Transverse colon (tissue), 4 donors: ENCODE measurements around the gene TUBD1. TPM values are rescaled to one million over a fixed set of nuclear protein-coding genes. Genes with fewer than 3 reads are reported as not detected.
"Not testable (repeated sequence)": the region's sequence is repeated elsewhere in the genome, so short reads cannot be mapped to it uniquely, and the experiment has no call there.

Experiments used
- DNase-seq: peaks from one replicate; pipeline ENCODE4 v3.0.0-alpha.2; 2019
- H3K27ac ChIP-seq, 4 donors: fragments of 200-600 bp; sonication (generic); 2 replicates each; pipeline ENCODE4 v1.5.1; 2016 to 2018; ENCODE audit warnings: inconsistent platforms in 4 of 4
- H3K27me3 ChIP-seq: fragments of 200-600 bp; sonication (generic); 2 replicates; pipeline ENCODE4 v1.5.1; 2017; ENCODE audit warnings: inconsistent platforms
- H3K36me3 ChIP-seq, 4 donors: fragments of 200-600 bp; sonication (generic); 2 replicates each; pipeline ENCODE4 v1.5.1; 2017 to 2019; ENCODE audit warnings: inconsistent platforms in 4 of 4
- H3K4me1 ChIP-seq, 4 donors: fragments of 200-600 bp; sonication (generic); 2 replicates each; pipeline ENCODE4 v1.5.1; 2017 to 2020; ENCODE audit warnings: inconsistent platforms in 4 of 4
- H3K4me3 ChIP-seq, 4 donors: fragments of 200-600 bp; sonication (generic); 1 replicate in 1 of 4; 2 replicates in 3 of 4; pipeline versions ENCODE4 v1.5.1 to v1.6.1; 2017 to 2019; ENCODE audit warnings: inconsistent platforms in 4 of 4
- H3K9me3 ChIP-seq, 2 donors: fragments of 200-600 bp; sonication (generic); 2 replicates each; pipeline ENCODE4 v1.5.1; 2017 to 2019; ENCODE audit warnings: inconsistent platforms in 2 of 2
- CTCF ChIP-seq, 5 experiments: fragments of 200-600 bp in 3 of 5; fragments of 450-650 bp in 2 of 5; sonication (generic) in 3 of 5; IDR thresholded peaks; 1 replicate in 2 of 5; 2 replicates in 3 of 5; pipeline ENCODE4 v1.5.1; 2016 to 2017; ENCODE audit warnings: antibody characterized with exemption in 5 of 5, inconsistent platforms in 3 of 5, mild to moderate bottlenecking in 2 of 5, moderate library complexity in 1 of 5
- EP300 ChIP-seq: sonication (generic); formaldehyde crosslinking; IDR thresholded peaks from one replicate; pipeline ENCODE4 v1.6.1; 2017; ENCODE audit warnings: antibody characterized with exemption, low read depth
- POLR2A ChIP-seq: fragments of 450-650 bp; IDR thresholded peaks from one replicate; pipeline ENCODE4 v1.6.1; 2016; ENCODE audit warnings: antibody characterized with exemption, mild to moderate bottlenecking, moderate library complexity
- POLR2AphosphoS5 ChIP-seq, 3 donors: sonication (generic); formaldehyde crosslinking; IDR thresholded peaks; one replicate each; pipeline ENCODE4 v1.6.1; 2016; ENCODE audit warnings: antibody characterized with exemption in 3 of 3
- WGBS, 2 donors: methylation state at CpG; one replicate each; pipeline ENCODE4 v1.1.5; 2018; ENCODE audit warnings: low coverage in 1 of 2; 5-methylcytosine and 5-hydroxymethylcytosine counted together
- in situ Hi-C, 4 donors: fragments of 200-750 bp; cut with MboI; loops; one replicate each; pipeline versions ENCODE4 v1.15.0 to v1.15.1; 2017; ENCODE audit warnings: low sequenced_read_pairs in 3 of 4, low pct_ligation_motif_present in 1 of 4, low pct_unique_long_range_greater_than_20kb in 1 of 4
- intact Hi-C: fragments of 100-400 bp; cut with DNase I; formaldehyde crosslinking; loops from one replicate; pipeline ENCODE4 v1.15.1; 2023; ENCODE audit warnings: low total_unique reads
- total RNA-seq, 4 donors: library from RNA; depleted of rRNA; stranded (reverse); fragments of >200 nt; gene quantifications; one replicate each; pipeline ENCODE4 v1.1.0, GENCODE V29; 2016

TUBD1 gene
- total RNA-seq, 4 donors from 2014 or later = 0.80 to 13.3 (median 4.1) TPM

GRCh38 chr17:59844884-59845594 is 47.7 kb downstream of the TUBD1 start:
- Histone ChIP-seq H3K4me1 (peaks cover 29 to 81% (median 69%) of the 10 kb centered on the region in 4 donors), H3K9me3 (no peaks in the 10 kb centered on the region), H3K27me3 (no peaks in the 10 kb centered on the region), H3K27ac (peak overlapping the region; percentile 91 to 99 (median 95)), H3K4me3 (no peak overlapping the region), H3K36me3 (peaks cover 0 to 5% (median 2%) of the 10 kb centered on the region in 4 donors)
- TF ChIP-seq POLR2A (no peak), POLR2AphosphoS5 (IDR thresholded peaks at IDR 0.05) (no peak), CTCF (IDR thresholded peaks at IDR 0.05) (no peak)
- no peak for DNase-seq
- WGBS, 2 donors = 51 to 74% methylated on average over 3 of the region's 3 CpGs
- intact Hi-C loops (no loop called here), in situ Hi-C loops (no loop called here)

GRCh38 chr17:59842901-59843652 is 49.7 kb downstream of the TUBD1 start:
- H3K9me3 ChIP-seq = no peaks in the 10 kb centered on the region
- peak; percentile 76 for DNase-seq
- 34 to 51% methylated on average over 6 to 13 of the region's 13 CpGs for WGBS, 2 donors
- intact Hi-C loops = no loop called here
- H3K27ac ChIP-seq = peak overlapping the region; percentile 91 to 99 (median 95)
- peaks cover 0 to 8% (median 3%) of the 10 kb centered on the region in 4 donors for H3K36me3 ChIP-seq
- TF ChIP-seq POLR2AphosphoS5 (IDR thresholded peaks at IDR 0.05) = peak; percentile 50 to 97 (median 85)
- peak; percentile 52 for TF ChIP-seq POLR2A
- no peak for TF ChIP-seq CTCF (IDR thresholded peaks at IDR 0.05)
- no peak for TF ChIP-seq EP300
- peaks cover 29 to 61% (median 50%) of the 10 kb centered on the region in 4 donors for H3K4me1 ChIP-seq
- peak overlapping the region in 1 of 4 donors; percentile 79 for H3K4me3 ChIP-seq
- in situ Hi-C loops = no loop called here
- H3K27me3 ChIP-seq = no peaks in the 10 kb centered on the region

GRCh38 chr17:59841882-59842263 is 50.9 kb downstream of the TUBD1 start:
- intact Hi-C loops, in situ Hi-C loops, H3K36me3 ChIP-seq, H3K27me3 ChIP-seq, H3K9me3 ChIP-seq, DNase-seq: not testable (repeated sequence)
- Histone ChIP-seq H3K4me1 (peaks cover 20 to 53% (median 44%) of the 10 kb centered on the region in 4 donors), H3K27ac (peak overlapping the region; percentile 91 to 99 (median 95)), H3K4me3 (peak overlapping the region in 3 of 4 donors; percentile 55 to 79 (median 77))
- WGBS, 2 donors = 19 to 22% methylated on average over 4 of the region's 4 CpGs

- 14 to 18% methylated on average over 6 to 7 of the region's 7 CpGs for WGBS, 2 donors
- intact Hi-C loops, in situ Hi-C loops: not testable (repeated sequence)
Observed at GRCh38 chr17:59841091-59841881, 51.5 kb downstream of the TUBD1 start.

More at GRCh38 chr17:59841091-59841881, 51.5 kb downstream of the TUBD1 start:
- not testable (repeated sequence) for H3K36me3 ChIP-seq, H3K27me3 ChIP-seq, DNase-seq, H3K9me3 ChIP-seq
- peak overlapping the region; percentile 91 to 99 (median 95) for H3K27ac ChIP-seq
- TF ChIP-seq POLR2AphosphoS5 (IDR thresholded peaks at IDR 0.05) = peak in 2 of 3 donors; percentile 56 to 79
- H3K4me1 ChIP-seq = peaks cover 20 to 53% (median 44%) of the 10 kb centered on the region in 4 donors
- peak overlapping the region; percentile 30 to 79 (median 66) for H3K4me3 ChIP-seq
